Endothelial cell of umbilical vein (primary cell): ENCODE results near the gene TSPAN14. TPM values are rescaled to one million over a fixed set of nuclear protein-coding genes. Genes with fewer than 3 reads are reported as not detected.
A peak's percentile ranks its signal among the peaks of the same experiment; 100 is the strongest.

Experiments used
- BruUV-seq: library from RNA; stranded (reverse); fragments of 400-500 nt; replicated peaks from 2 replicates; lab custom pipeline; 2021; lab: Mats Ljungman, UMichigan
- CTCF ChIA-PET: fragments of 300-600, 350-600 bp; sonication (Branson Sonifier 250); formaldehyde crosslinking; loops from one replicate; lab custom pipeline; 2021; ENCODE audit warnings: antibody characterized with exemption, inconsistent platforms; lab: Charles Lee
- POLR2A ChIA-PET: fragments of 300-600, 350-600 bp; sonication (Branson Sonifier 250); formaldehyde crosslinking; loops from one replicate; lab custom pipeline; 2021; ENCODE audit warnings: antibody characterized with exemption, inconsistent platforms; lab: Charles Lee
- DNase-seq: peaks from one replicate; pipeline ENCODE4 v3.0.0-alpha.2; 2011; ENCODE audit warnings: low read depth, low spot score
- FAIRE-seq: peaks from 2 replicates; lab custom pipeline; 2011; peaks lifted over from hg19 to GRCh38; lab: Jason Lieb, UNC
- H2AFZ ChIP-seq: 2 replicates; pipeline ENCODE4 v1.6.0; 2012; ENCODE audit warnings: low read depth, low read length, control low read depth, inconsistent platforms
- H3K27ac ChIP-seq: 2 replicates; pipeline ENCODE4 v1.5.1; 2011; ENCODE audit warnings: low read depth, mild to moderate bottlenecking, control low read depth, low read length, moderate library complexity; ENCODE audit not compliant: insufficient read depth
- H3K27me3 ChIP-seq, 2 experiments: 2 replicates each; pipeline versions ENCODE4 v1.6.0 to v1.6.1; 2011; ENCODE audit warnings: low read length in 2 of 2, mixed read lengths in 1 of 2; ENCODE audit not compliant: control insufficient read depth in 2 of 2, insufficient read depth in 2 of 2
- H3K36me3 ChIP-seq, 2 experiments: 2 replicates in 1 of 2; 3 replicates in 1 of 2; pipeline ENCODE4 v1.5.1; 2011; ENCODE audit warnings: low read length in 2 of 2, mild to moderate bottlenecking in 1 of 2, moderate library complexity in 1 of 2; ENCODE audit not compliant: control insufficient read depth in 2 of 2, insufficient read depth in 2 of 2; ENCODE audit errors: extremely low read depth in 1 of 2
- H3K4me1 ChIP-seq: 3 replicates; pipeline ENCODE4 v1.5.1; 2011; ENCODE audit warnings: mild to moderate bottlenecking, low read length; ENCODE audit not compliant: control insufficient read depth, insufficient read depth; ENCODE audit errors: extremely low read depth
- H3K4me2 ChIP-seq: 2 replicates; pipeline ENCODE4 v1.6.1; 2011; ENCODE audit warnings: low read length, control low read depth, mixed read lengths; ENCODE audit not compliant: insufficient read depth
- H3K4me3 ChIP-seq, 3 experiments: fragments of 200-600 bp in 1 of 3; sonication (generic), shearing (Covaris generic) in 1 of 3; replicated peaks in 1 of 3; 2 replicates each; pipeline ENCODE4 v1.5.1; 2011 to 2016; ENCODE audit warnings: control low read depth in 3 of 3, low read length in 3 of 3, mild to moderate bottlenecking in 2 of 3, inconsistent platforms in 1 of 3, low read depth in 1 of 3, moderate library complexity in 1 of 3; ENCODE audit not compliant: insufficient read depth in 1 of 3
- H3K79me2 ChIP-seq: 2 replicates; pipeline ENCODE4 v1.6.0; 2012; ENCODE audit warnings: low read length, inconsistent platforms; ENCODE audit not compliant: control insufficient read depth, insufficient read depth
- H3K9ac ChIP-seq: replicated peaks from 2 replicates; pipeline ENCODE3; 2011; ENCODE audit warnings: low read length, control low read depth; ENCODE audit not compliant: insufficient read depth; ENCODE audit errors: extremely low read depth
- H3K9me1 ChIP-seq: replicated peaks from 3 replicates; pipeline ENCODE4 v1.6.0; 2011; ENCODE audit warnings: mild to moderate bottlenecking, low read length; ENCODE audit not compliant: control insufficient read depth, insufficient read depth; ENCODE audit errors: extremely low read depth
- H3K9me3 ChIP-seq: replicated peaks from 2 replicates; pipeline ENCODE4 v1.5.1; 2012; ENCODE audit warnings: low read length, inconsistent platforms; ENCODE audit not compliant: control insufficient read depth, insufficient read depth
- H4K20me1 ChIP-seq: replicated peaks from 2 replicates; pipeline ENCODE3; 2011; ENCODE audit warnings: mild to moderate bottlenecking, low read length; ENCODE audit not compliant: control insufficient read depth, insufficient read depth; ENCODE audit errors: extremely low read depth
- CTCF ChIP-seq, 2 donors: IDR thresholded peaks; 1 replicate in 1 of 2; 2 replicates in 1 of 2; pipeline ENCODE4 v1.5.1; 2011; ENCODE audit warnings: low read length in 2 of 2, mild to moderate bottlenecking in 2 of 2, moderate library complexity in 2 of 2, control low read depth in 1 of 2, inconsistent platforms in 1 of 2, low read depth in 1 of 2; ENCODE audit not compliant: insufficient read depth in 1 of 2; ENCODE audit errors: extremely low read depth in 1 of 2
- FOS ChIP-seq: IDR thresholded peaks from 2 replicates; pipeline ENCODE4 v1.6.1; 2011; ENCODE audit warnings: mild to moderate bottlenecking, low read length, moderate library complexity, borderline replicate concordance; ENCODE audit not compliant: insufficient read depth
- GATA2 ChIP-seq: IDR thresholded peaks from 2 replicates; pipeline ENCODE4 v1.7.0; 2011; ENCODE audit warnings: low read depth, mild to moderate bottlenecking, moderate library complexity, mixed read lengths, low read length; ENCODE audit not compliant: insufficient read length, insufficient read depth
- JUN ChIP-seq: IDR thresholded peaks from 2 replicates; pipeline ENCODE4 v1.6.1; 2011; ENCODE audit warnings: borderline replicate concordance, low read depth; ENCODE audit not compliant: insufficient read length, insufficient read depth
- dilution Hi-C: fragments of 300-500 bp; cut with MboI; formaldehyde crosslinking; loops from one replicate; pipeline ENCODE4 v1.15.0; 2019; ENCODE audit warnings: low sequenced_read_pairs; ENCODE audit not compliant: extremely low pct_ligation_motif_present
- intact Hi-C: fragments of 100-400 bp; cut with micrococcal nuclease; formaldehyde crosslinking; loops from one replicate; pipeline ENCODE4 v1.10.0; 2022
- polyA plus RNA-seq, 4 experiments: library from polyadenylated mRNA; depleted of rRNA in 3 of 4; stranded (reverse) in 3 of 4; unstranded in 1 of 4; fragments of >200 nt; gene quantifications; 2 replicates each; pipeline versions ENCODE4 v1.2.1 to v1.2.3, GENCODE V29; 2011 to 2012; ENCODE audit warnings: missing spikeins in 1 of 4
- total RNA-seq: library from RNA; stranded (reverse); gene quantifications from 2 replicates; pipeline ENCODE4 v1.2.3, GENCODE V29; 2021
- TF ChIP-seq, protein P1 (sequence below): IDR thresholded peaks from 2 replicates; pipeline ENCODE4 v1.6.1; 2011; ENCODE audit not compliant: insufficient read depth, insufficient read length

Gene TSPAN14
- total and polyA plus RNA-seq, 2 donors (not counting 3 experiments of a cell fraction or from before 2014, with no cell fraction given): 210 to 242 TPM

DNA sequence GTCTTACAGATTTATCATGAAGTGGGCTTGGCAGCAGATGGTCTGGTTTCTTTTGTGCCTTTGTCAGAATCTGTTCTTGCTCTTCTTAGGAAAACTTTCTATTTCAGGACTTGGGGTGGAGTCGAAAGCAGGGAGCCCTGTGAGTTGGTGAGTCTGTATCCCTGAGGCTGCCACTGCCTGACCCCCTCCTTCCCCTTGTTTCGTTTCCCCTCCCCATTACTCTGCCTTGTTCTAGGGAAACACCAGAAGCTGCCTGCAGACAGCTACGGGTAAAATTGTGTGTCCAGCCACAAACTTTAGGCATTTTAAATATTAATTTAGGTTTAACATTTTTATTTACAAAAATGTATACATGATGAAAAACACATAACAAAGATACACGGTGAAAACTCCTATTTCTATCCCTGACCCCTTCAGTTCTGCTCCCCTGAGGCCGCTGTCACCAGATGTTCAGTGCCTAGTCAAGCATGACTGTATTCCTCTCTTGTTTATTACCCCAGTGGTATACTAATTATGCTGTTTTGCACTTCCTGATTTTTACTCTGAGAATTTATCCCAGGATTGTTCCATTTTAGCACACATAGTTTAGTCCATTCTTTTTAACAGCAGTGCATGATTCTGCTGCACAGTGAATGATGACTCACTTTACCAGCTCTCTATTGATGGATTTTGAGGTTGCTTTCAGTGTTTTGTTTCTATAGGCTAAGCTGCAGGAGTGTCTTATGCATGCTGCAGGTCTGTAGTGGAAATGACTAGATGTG lies 9.1 kb downstream of the TSPAN14 start:
- Histone ChIP-seq H3K36me3 (peaks cover 3 to 4% of the 10 kb centered on the region in 2 experiments), H4K20me1 (peaks cover 6% of the 10 kb centered on the region), H3K4me1 (peaks cover 97% of the 10 kb centered on the region), H2AFZ (no peak overlapping the region), H3K27ac (peak overlapping the region; percentile 79), H3K4me3 (no peak overlapping the region), H3K9me1 (no peaks in the 10 kb centered on the region), H3K4me2 (peak overlapping the region; percentile 71), H3K79me2 (peaks cover 99% of the 10 kb centered on the region), H3K9me3 (no peaks in the 10 kb centered on the region), H3K9ac (peak overlapping the region; percentile 40), H3K27me3 (no peaks in the 10 kb centered on the region)
- ChIA-PET POLR2A (interaction anchor here (0.6 to 1.6 kb wide), 3 partner anchors 10 to 37 kb away, joined by 3 to 5 read pairs (median 3); no protein-coding TSS in a partner anchor), CTCF (interaction anchor here (0.6 to 37.4 kb wide), 4 partner anchors 10 to 43 kb away, joined by 3 to 1118 read pairs (median 14); no protein-coding TSS in a partner anchor)
- dilution Hi-C loops (no loop called here), intact Hi-C loops (loop anchor here (1.0 kb wide), 1 partner anchor 9 kb away; the partner anchor contains the start of gene TSPAN14)
- TF ChIP-seq, protein P1, sequence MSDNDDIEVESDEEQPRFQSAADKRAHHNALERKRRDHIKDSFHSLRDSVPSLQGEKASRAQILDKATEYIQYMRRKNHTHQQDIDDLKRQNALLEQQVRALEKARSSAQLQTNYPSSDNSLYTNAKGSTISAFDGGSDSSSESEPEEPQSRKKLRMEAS: no peak
- peak; percentile 80 for TF ChIP-seq JUN
- TF ChIP-seq CTCF (IDR thresholded peaks at IDR 0.05; ENCODE audit: extremely low read depth in 1 of 2, insufficient read depth in 1 of 2, low read depth in 1 of 2, low read length in 2 of 2): no peak
- no peak for TF ChIP-seq GATA2
- TF ChIP-seq FOS: peak; percentile 86
- peak; percentile 68 for DNase-seq
- no TSS peak for BruUV-seq
- FAIRE-seq: peak; percentile 87
